ENCODE data around the gene FAF1.

The FAF1 gene

GRCh38 chr1:50488876-50489275 is 471.2 kb downstream of the FAF1 start:
- no peak for DNase-seq (ENCODE audit: low spot score)

- no peak for DNase-seq (ENCODE audit: low spot score)
Measured at GRCh38 chr1:50488356-50488755, 471.7 kb downstream of the FAF1 start.

GRCh38 chr1:50487725-50488124 is 472.3 kb downstream of the FAF1 start:
- no peak for DNase-seq (ENCODE audit: low spot score)

GRCh38 chr1:50481142-50481736 is 478.8 kb downstream of the FAF1 start:
- DNase-seq (ENCODE audit: low spot score), result no peak

GRCh38 chr1:50476800-50477199 is 483.3 kb downstream of the FAF1 start:
- DNase-seq (ENCODE audit: low spot score), result no peak

GRCh38 chr1:50474859-50475809 is 484.9 kb downstream of the FAF1 start:
- DNase-seq (ENCODE audit: low spot score), result peak; percentile 67

- DNase-seq (ENCODE audit: low spot score), result no peak
Measured at GRCh38 chr1:50473513-50473912, 486.6 kb downstream of the FAF1 start.

- no peak for DNase-seq (ENCODE audit: low spot score)
Measured at GRCh38 chr1:50471967-50472366, 488.1 kb downstream of the FAF1 start.

GRCh38 chr1:50462964-50463363 is 497.1 kb downstream of the FAF1 start:
- no peak for DNase-seq (ENCODE audit: low spot score)

GRCh38 chr1:50458507-50458906 is 501.6 kb downstream of the FAF1 start:
- DNase-seq (ENCODE audit: low spot score), result no peak

- DNase-seq (ENCODE audit: low spot score), result no peak
Measured at GRCh38 chr1:50454911-50455310, 505.2 kb downstream of the FAF1 start.

GRCh38 chr1:50453266-50453665 is 506.8 kb downstream of the FAF1 start:
- no peak for DNase-seq (ENCODE audit: low spot score)

GRCh38 chr1:50452700-50453099 is 507.4 kb downstream of the FAF1 start:
- no peak for DNase-seq (ENCODE audit: low spot score)

GRCh38 chr1:50450861-50451653 is 509.0 kb downstream of the FAF1 start:
- no peak for DNase-seq (ENCODE audit: low spot score)

- DNase-seq (ENCODE audit: low spot score), result peak; percentile 19
Measured at GRCh38 chr1:50447961-50448360, 512.1 kb downstream of the FAF1 start.

- no peak for DNase-seq (ENCODE audit: low spot score)
Measured at GRCh38 chr1:50441183-50441582, 518.9 kb downstream of the FAF1 start.

- DNase-seq (ENCODE audit: low spot score), result peak; percentile 39
Measured at GRCh38 chr1:50438945-50439344, 521.1 kb downstream of the FAF1 start.

- DNase-seq (ENCODE audit: low spot score), result no peak
Measured at GRCh38 chr1:50436489-50436888, 523.6 kb downstream of the FAF1 start.

GRCh38 chr1:50430010-50430405 is 530.1 kb downstream of the FAF1 start:
- DNase-seq (ENCODE audit: low spot score), result no peak

GRCh38 chr1:50427818-50428779 is 532.0 kb downstream of the FAF1 start:
- DNase-seq (ENCODE audit: low spot score), result no peak

GRCh38 chr1:50427086-50427817 is 532.8 kb downstream of the FAF1 start:
- no peak for DNase-seq (ENCODE audit: low spot score)

All from kidney tubule cell (primary cell).